Posterior vena cava (tissue), 2 donors: ENCODE results near the gene DOCK10. TPM values are rescaled to one million over a fixed set of nuclear protein-coding genes. Genes with fewer than 3 reads are reported as not detected.

Experiments used
- DNase-seq: peaks from one replicate; pipeline ENCODE4 v3.0.0-alpha.2; 2020; ENCODE audit warnings: low spot score
- intact Hi-C, 2 donors: fragments of 100-400 bp; cut with DNase I; formaldehyde crosslinking; loops; one replicate each; pipeline versions ENCODE4 v1.14.1 to v1.14.2; 2022 to 2023
- total RNA-seq, 2 donors: library from RNA; stranded (reverse); fragmentation: NEBNext Ultra II Directional; extraction: Animal tissue kit (Norgen Biotek cat#: 25700); gene quantifications; one replicate each; pipeline ENCODE4 v1.2.1, GENCODE V29; 2021
- donor health status: DM: yes; HTN: yes; CAD: no.
- donor health status: DM: yes; HTN: yes; CAD: no.

DOCK10 gene
- total RNA-seq, 2 donors from 2014 or later = 18.9 to 26.4 TPM

DNA sequence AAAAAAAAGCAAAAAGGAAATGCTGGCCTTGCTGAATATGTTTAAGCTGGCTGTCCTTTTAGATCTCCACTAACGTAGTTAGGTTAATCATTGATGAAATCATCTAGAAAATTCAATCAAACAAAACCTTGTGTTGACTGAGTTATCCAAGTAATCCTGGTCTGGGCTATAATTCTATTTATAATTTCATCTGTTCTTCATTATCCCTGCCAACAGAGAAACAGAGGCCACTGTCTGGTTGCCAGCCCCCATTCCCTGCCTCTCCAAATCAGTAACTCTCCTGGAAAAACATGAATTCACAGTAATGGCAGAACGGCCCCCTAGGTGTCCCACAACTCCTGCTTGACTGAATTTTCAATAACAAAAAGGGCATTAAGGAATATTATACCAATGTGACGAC lies 24.6 kb downstream of the DOCK10 start:
- DNase-seq = no peak
- intact Hi-C loops = no loop called here

DNA sequence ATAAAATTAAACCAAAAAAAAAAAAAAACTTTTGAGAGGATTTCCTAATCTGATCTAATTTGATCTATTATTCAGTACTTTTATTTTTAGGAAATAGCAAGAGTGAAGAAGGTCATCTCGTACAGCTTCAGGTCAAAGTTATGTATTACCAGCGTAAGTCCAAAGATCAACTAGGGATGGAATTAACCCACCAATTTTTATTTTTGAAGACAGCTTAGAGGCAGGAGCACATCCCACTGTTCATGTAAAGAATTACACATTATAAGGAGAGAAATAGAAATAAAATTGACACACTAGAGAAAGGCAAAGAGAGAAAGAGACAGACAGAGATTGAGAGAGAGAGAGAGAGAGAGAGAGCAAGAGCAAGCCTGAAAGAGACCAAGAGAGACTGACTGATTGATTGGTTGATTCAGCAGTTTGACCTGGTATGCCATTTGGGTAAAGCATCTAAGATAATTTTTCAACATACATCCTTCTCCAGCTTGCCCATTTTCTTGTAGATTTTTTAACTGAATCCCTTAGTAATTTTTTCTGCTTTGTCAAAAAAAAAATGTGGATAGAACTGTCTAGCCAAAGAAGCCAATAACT lies 25.1 kb downstream of the DOCK10 start:
- intact Hi-C loops = no loop called here
- no peak for DNase-seq

DNA sequence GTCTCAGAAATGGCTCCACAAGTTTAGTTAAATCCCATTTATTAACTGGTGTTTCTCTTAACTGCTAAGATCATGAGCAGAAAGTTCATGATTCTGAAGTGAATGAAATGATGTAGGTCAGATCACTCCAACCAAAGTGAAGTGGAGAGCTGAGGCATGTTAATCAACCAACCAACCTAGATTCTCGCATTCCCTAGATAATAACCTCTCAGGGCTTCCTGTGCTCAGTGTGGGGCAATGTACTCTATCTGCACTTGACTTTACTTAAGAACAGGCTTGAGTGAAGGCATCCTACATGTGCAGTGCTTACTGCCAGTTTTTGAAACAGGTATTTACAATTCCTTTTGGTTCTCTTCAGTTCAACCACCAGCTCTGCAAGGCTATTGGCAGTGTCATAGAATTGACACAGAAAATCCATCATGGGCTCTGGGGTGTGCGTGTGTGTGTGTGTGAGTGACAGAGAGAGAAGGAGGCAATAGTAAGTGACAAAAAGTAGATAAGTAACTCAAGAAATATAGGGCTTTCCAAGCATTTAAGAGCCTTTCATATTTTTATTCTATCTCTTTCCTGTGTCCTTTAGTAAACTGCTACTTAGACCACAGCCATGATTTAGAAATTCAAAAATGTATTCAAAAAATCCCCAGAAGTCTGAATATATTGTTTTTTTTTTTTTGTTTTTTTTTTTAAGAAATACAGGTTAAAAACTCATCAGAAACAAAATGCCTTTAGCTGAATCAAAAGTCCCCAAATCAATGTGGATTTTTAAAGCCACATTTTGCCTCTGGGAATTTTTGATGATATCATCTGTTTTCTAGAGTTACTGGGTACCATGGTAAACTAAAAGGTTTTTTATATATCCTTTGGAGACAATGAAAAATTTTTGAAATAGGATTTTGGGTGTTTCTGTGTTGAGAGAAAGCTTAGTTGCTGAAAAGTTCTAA lies 28.6 kb downstream of the DOCK10 start:
- DNase-seq = no peak
- intact Hi-C loops = no loop called here

DNA sequence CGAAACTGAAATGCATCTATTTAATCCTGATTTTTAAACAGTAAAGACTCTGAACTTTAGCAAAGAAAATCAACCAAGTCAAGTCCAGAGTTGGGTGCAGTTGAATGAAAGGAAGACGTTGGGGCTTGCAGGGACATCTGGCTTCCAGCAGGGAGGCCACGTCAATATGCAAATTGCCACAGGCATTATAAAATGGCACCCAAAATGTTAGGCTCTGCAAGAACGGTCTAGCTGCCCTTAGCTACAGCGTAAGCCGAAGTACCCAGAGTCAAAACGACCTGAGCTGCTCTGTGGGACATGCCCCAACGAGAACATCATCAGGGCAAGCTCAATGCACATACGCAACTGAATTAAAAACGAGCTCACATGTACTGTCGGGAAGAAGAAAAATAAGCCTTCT lies 30.7 kb downstream of the DOCK10 start:
- DNase-seq = no peak
- intact Hi-C loops = no loop called here

DNA sequence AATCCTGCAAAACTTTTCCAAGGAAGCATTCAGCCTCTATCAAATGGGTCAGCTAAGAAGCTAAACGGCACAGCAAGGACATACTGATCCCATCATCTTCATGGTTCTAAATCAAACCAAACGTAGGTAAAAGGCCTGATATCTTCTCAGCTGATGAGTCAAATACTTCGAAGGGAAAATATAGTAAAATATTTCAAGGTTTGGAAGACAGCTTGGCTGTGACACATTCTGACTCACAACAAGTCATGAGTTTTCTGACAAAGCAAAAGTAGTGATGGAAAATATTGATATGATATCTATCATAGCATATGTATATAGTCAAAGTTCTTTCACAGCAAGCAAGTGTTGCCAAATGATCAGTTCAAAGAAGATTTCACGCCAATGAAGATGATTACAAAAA lies 31.5 kb downstream of the DOCK10 start:
- no peak for DNase-seq
- intact Hi-C loops = no loop called here

DNA sequence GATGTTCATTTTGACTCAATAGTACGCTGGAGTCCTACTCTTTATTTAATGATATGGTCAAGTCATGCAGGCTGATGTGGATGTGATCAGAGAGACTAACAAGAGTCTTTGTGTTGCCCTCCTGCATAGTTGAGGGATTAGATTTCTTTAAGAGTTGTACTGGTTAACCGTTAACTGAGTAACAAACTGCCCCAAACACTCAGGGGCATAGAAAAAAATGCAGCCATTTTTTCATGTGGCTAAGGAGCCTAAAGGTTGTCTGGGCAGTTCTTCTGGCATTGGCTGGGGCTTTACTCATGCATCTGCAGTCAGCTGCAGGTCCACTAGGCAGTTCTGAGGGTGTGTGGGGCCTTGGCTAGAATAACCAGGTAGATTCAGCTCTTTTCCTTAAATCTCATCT lies 32.5 kb downstream of the DOCK10 start:
- intact Hi-C loops = loop anchor here in 1 of 2 donors (10.0 kb wide), 1 partner anchor 235 kb away; no protein-coding TSS in a partner anchor
- DNase-seq = no peak

GRCh38 chr2:225008935-225009334 lies 33.3 kb downstream of the DOCK10 start:
- DNase-seq = no peak
- intact Hi-C loops = loop anchor here in 1 of 2 donors (10.0 kb wide), 1 partner anchor 234 kb away; no protein-coding TSS in a partner anchor

DNA sequence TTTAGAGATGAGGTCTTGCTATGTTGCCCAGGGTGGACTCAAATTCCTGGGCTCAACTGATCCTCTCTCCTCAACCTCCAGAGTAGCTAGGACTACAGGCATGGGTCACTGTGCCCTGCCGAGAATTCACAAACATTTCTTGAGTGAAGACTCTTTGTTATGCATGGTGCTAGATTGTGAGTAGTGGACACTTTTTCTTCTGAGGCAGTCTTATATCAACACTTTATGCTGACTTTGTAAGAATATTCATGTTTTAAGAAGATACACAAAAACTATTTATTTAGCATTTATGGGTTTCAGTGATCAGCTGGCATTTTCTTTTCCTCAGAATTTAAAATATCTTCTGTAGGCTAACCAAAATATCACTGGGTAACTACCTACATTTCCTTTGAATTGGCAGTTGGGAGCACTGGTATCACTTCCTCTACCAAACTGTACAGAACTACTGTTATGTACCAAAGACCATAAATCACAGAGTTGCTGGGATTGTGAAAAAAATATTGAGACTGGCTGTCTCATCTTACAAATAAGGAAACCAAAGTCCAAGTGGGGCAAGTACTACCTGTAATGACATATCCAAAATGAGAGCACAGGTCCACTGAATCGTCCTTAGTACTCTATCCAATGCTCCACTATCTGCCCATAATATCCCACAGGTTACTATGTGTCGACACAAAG lies 34.0 kb downstream of the DOCK10 start:
- DNase-seq = no peak
- intact Hi-C loops = loop anchor here in 1 of 2 donors (10.0 kb wide), 1 partner anchor 234 kb away; no protein-coding TSS in a partner anchor

DNA sequence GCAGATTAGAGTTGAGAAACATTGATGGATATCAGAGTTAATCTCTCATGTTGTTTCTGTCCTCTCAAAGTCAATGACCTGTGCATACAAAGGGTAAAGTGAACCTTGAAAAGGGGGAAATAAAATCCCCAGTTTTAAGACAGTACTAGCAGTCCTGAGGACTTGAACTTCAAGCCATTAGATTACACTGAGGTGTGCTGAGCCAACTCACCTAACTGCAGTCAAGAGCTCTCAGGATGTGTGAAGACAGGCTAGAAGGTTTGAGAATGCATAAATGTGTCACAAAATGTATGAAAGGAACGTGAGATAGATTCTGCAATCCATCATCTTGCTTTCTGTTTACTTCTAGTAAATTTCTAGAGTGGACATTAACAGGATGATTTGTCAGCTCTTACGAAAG lies 35.5 kb downstream of the DOCK10 start:
- intact Hi-C loops = loop anchor here in 1 of 2 donors (10.0 kb wide), 1 partner anchor 232 kb away; no protein-coding TSS in a partner anchor
- DNase-seq = no peak

GRCh38 chr2:225004597-225004996 lies 37.7 kb downstream of the DOCK10 start:
- intact Hi-C loops = loop anchor here in 1 of 2 donors (10.0 kb wide), 1 partner anchor 230 kb away; no protein-coding TSS in a partner anchor
- no peak for DNase-seq

GRCh38 chr2:225002656-225003045 lies 39.6 kb downstream of the DOCK10 start:
- intact Hi-C loops = loop anchor here in 1 of 2 donors (10.0 kb wide), 1 partner anchor 228 kb away; no protein-coding TSS in a partner anchor
- no peak for DNase-seq

DNA sequence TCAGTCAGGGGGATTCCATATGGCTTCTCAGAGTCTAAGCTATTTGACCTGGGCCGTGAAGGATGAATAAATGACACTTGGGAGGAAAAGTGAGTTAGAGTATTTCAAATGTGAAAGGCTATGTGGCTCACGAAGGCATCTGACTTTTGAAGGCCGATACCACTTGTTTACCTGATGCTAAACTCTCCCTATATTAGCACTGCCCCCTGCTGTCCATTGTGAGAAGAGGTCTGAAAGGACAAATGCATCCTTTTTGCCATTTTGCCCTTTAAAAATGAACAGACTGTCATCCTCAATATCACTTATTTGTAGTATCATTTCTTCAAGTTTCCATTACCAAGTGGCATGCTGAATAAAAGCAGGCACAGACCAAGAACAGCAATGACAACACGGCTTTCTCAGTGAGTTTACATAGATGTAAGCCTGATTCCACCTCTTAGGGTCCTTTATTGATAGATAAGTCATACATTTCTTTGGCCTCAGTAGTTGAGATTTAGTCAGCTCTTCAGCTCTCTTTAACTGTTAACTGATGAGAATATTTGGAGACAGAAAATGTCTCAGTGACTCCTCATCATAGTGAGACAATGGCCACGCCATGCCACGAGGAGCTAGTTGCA lies 40.1 kb downstream of the DOCK10 start:
- intact Hi-C loops = loop anchor here in 1 of 2 donors (10.0 kb wide), 1 partner anchor 227 kb away; no protein-coding TSS in a partner anchor
- DNase-seq = no peak

DNA sequence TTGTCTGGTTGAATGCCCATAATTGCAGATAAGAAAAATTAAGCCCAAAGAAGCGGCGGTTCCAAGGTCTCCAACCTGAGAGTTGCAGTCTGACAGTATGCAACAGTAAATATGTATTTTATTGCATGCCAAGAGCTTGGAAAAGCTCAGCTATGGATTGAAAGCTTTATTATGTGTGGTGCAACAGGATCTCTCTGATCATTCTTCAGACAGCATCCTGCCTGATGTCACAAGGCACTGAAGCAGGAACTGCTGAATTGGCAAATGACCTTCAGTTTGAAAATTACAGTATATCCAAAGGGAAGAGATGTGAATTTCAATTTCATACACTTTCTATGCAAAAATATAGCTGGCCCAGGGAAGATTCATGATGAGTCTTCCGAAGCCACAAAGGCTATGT lies 42.5 kb downstream of the DOCK10 start:
- DNase-seq = no peak
- intact Hi-C loops = loop anchor here in 1 of 2 donors (10.0 kb wide), 1 partner anchor 225 kb away; no protein-coding TSS in a partner anchor

GRCh38 chr2:224999321-224999720 lies 42.9 kb downstream of the DOCK10 start:
- DNase-seq = no peak
- intact Hi-C loops = no loop called here

DNA sequence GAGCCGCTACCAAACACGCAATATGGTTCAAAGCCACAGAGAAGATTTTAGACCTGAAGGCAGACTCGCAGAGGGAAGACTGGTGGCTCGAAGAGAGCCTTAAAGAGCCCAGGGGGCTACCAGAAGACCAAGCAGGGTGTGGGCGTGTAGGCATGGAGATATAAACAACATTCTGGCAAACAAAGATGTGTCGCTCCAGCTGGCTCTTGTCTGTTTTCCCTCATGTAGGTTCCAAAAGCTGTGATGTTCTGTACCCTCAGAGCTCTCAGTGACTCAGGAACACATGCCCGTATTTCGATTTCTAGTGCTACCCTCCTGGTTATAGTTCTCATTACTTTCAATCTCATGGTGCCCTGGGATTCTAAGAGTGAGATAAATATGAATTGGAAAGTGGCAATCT lies 44.5 kb downstream of the DOCK10 start:
- DNase-seq = no peak
- intact Hi-C loops = no loop called here

DNA sequence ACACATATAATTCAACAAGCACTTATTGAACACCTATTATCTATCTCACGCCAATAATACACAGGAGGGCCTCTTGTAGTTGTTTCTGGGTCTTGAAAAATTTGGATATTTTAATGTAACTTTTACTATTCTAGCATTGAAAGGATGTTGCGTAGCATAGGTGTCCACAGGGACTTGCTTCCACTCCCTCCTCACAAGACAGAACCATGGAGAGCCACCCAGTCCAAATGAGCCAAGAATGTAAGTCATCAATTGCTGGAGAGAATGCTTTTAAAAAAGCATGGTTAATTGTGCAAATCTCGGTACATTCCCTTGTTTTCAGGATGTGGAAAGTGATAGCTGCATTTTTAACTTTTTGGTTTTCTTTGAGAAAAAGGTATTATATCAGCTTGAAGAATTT lies 46.8 kb downstream of the DOCK10 start:
- DNase-seq = no peak
- intact Hi-C loops = no loop called here

GRCh38 chr2:224994242-224994823 lies 47.9 kb downstream of the DOCK10 start:
- intact Hi-C loops = no loop called here

DNA sequence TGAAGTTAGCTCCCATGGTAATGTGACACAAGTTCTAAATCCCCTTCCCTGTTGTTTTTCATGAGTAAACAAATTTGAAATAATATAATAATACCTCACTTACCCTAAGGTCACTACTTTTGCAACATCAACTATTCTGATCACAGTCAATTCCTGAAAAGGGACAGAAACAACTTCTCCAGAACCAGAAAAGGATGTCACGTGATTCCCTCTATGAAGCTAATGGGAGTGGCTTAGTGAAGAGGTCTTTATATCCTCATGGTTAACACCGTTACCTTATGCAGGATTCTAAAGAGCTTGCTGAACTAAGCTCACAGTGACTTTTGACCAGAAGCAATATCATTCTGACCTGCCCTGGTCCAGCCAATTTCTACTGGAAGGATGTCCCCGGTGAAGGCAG lies 51.6 kb downstream of the DOCK10 start:
- intact Hi-C loops = no loop called here
- DNase-seq = no peak

More at GRCh38 chr2:224994242-224994823, 47.9 kb downstream of the DOCK10 start:
- no peak for DNase-seq

- intact Hi-C loops = no loop called here
- DNase-seq = no peak
Observed at GRCh38 chr2:224987733-224988132, 54.5 kb downstream of the DOCK10 start.
